Small intestine (tissue), 7 donors: ENCODE results near the gene RRP1B. TPM values are rescaled to one million over a fixed set of nuclear protein-coding genes. Genes with fewer than 3 reads are reported as not detected.
A peak's percentile ranks its signal among the peaks of the same experiment; 100 is the strongest.

ENCODE experiments used
- DNase-seq, 2 donors: peaks; one replicate each; pipeline versions ENCODE4 v3.0.0 to v3.0.0-alpha.2; 2013
- FAIRE-seq: peaks from 2 replicates; lab custom pipeline; 2012; peaks lifted over from hg19 to GRCh38; lab: Jason Lieb, UNC
- H3K27ac ChIP-seq, 3 donors: one replicate each; pipeline ENCODE4 v1.5.1; 2013; ENCODE audit warnings: low read length in 2 of 3, mild to moderate bottlenecking in 2 of 3, control low read depth in 1 of 3, inconsistent platforms in 1 of 3, low read depth in 1 of 3, moderate library complexity in 1 of 3
- H3K27me3 ChIP-seq, 3 donors: one replicate each; pipeline ENCODE4 v1.6.1; 2013; ENCODE audit warnings: low read length in 3 of 3, inconsistent platforms in 1 of 3; ENCODE audit not compliant: control insufficient read depth in 3 of 3, insufficient read depth in 3 of 3
- H3K36me3 ChIP-seq, 3 donors: one replicate each; pipeline ENCODE4 v1.6.1; 2013; ENCODE audit warnings: low read length in 3 of 3, inconsistent platforms in 1 of 3, low read depth in 1 of 3, mild to moderate bottlenecking in 1 of 3, moderate library complexity in 1 of 3; ENCODE audit not compliant: control insufficient read depth in 3 of 3, insufficient read depth in 2 of 3
- H3K4me1 ChIP-seq, 3 donors: one replicate each; pipeline ENCODE4 v1.6.1; 2013; ENCODE audit warnings: low read length in 2 of 3, inconsistent platforms in 1 of 3, low read depth in 1 of 3, mild to moderate bottlenecking in 1 of 3, moderate library complexity in 1 of 3; ENCODE audit not compliant: control insufficient read depth in 3 of 3, insufficient read depth in 2 of 3
- H3K4me3 ChIP-seq, 3 donors: one replicate each; pipeline ENCODE4 v1.5.1; 2013; ENCODE audit warnings: low read length in 3 of 3, control low read depth in 1 of 3, inconsistent platforms in 1 of 3, low read depth in 1 of 3, mild to moderate bottlenecking in 1 of 3, moderate library complexity in 1 of 3
- H3K9me3 ChIP-seq, 2 donors: one replicate each; pipeline ENCODE4 v1.6.1; 2013; ENCODE audit warnings: low read depth in 1 of 2, low read length in 1 of 2; ENCODE audit not compliant: control insufficient read depth in 2 of 2, insufficient read depth in 1 of 2
- WGBS, 3 donors: extraction: QIAGEN DNeasy Blood & Tissue Kit; methylation state at CpG; one replicate each; pipeline ENCODE4 v1.1.7; 2013; 5-methylcytosine and 5-hydroxymethylcytosine counted together
- polyA plus RNA-seq, 4 donors: library from polyadenylated mRNA; stranded (reverse) in 3 of 4; unstranded in 1 of 4; fragments of 200-250 nt in 3 of 4; fragments of 120-200 nt in 1 of 4; gene quantifications; one replicate each; pipeline versions ENCODE4 v1.2.1 to v1.2.3, GENCODE V29; 2013
- donor health status: healthy with polysubstance abuse.
- donor health status: control.
- donor health status: control.
- donor health status: Bipolar disorder and iron deficiency.
- donor health status: healthy.

Gene RRP1B
- polyA plus RNA-seq, 4 donors, result 3.4 to 19.5 (median 7.7) TPM

DNA sequence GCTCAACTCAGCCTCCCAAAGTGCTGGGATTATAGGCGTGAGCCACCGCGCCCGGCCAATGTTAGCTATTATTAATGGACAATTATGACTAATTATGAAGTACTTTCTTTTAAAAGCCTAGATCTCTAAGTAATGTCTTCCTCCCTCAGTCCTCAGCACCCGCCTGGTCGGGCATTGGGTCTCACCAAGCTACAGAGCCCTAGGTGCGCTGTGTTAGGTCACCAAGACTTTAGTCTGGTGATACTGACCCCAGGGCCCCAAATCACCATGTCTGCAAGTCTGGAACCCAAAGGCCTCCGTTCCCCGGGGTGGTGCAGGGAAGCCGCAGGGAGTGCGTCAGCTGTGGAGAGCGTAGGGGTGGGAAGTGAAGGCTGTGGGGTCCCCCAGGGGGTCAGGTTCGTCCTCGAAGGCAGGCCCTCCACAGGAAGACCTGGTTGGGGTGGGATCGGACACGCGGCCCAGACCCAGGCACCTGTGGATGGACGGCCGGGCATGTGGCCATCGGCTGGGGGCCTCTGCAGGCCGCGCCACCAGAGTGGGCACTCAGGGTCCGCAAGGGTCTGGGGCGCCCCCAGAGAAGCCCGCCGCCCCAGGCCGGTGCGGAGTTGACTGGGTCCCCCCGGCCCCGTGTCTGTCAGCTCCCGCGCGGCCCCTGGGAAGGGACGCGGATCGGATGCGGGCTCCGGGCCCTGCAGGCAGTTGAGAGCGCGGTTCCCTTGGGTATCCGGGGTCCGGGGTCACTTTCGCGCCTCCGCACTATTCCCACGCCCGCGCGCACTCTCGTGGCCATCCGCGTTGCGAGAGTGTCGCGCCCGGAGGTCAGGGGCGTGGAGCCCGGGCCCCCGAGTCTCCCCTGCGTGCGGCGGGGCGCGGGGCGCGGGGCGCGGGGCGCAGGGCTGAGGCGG, 58.9 kb downstream of the RRP1B start:
- Histone ChIP-seq H3K36me3 (peaks cover 0 to 31% (median 0%) of the 10 kb centered on the region in 3 donors), H3K4me1 (peaks cover 2 to 36% (median 9%) of the 10 kb centered on the region in 3 donors), H3K27me3 (no peaks in the 10 kb centered on the region), H3K9me3 (no peaks in the 10 kb centered on the region), H3K4me3 (peak overlapping the region; percentile 61 to 82 (median 80)), H3K27ac (peak overlapping the region; percentile 67 to 73 (median 72))
- FAIRE-seq, result no peak
- 24 to 31% (median 26%) methylated on average over 53 to 70 of the region's 70 CpGs for WGBS, 3 donors
- DNase-seq, result peak in 1 of 2 donors; percentile 39

DNA sequence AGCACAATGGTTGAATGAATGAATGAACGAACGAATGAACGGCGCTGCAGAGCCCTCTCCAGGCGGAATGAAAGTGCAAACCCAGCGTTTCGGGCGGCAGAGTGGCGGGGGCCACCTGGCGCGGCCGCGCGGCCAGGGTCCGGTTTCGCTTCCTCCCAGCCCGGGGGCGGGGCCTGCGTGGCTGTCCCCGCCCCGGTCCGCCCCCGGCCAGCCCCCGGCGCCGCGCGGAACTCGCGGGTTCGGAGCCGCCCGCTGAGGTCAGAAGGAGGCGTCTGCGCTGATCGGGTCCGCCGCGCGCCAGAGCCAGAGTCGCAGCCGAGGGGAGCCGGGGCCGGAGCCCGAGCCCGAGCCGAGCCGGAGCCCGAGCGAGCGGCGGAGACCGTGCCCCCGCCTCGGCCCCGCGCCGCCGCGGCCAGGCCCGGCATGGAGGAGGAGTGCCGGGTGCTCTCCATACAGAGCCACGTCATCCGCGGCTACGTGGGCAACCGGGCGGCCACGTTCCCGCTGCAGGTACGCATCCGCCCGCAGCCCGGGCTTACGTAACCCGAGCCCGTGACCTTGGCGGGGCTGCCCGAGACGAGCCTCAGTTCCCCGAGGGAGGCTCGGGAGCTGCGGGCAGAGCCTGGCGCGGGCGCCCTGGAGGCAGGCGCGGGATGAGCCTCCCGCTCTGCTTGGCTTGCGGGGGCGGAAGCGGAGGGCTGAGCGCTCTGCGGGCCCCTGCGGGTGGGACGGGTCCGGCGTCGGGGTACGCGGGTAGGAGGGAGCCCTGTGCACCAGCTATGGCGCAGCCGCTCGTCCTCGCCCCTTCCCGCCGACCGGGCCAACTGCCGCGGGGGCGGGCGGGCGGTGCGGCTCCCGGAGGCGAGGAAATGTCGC, 59.8 kb downstream of the RRP1B start, which contains the start of gene PDXK:
PDXK (plus strand) TSS at position 258 of the 876 bp plus-strand sequence; CDS start at position 424, 166 bp downstream.
- FAIRE-seq (no peak), DNase-seq (peak; percentile 91 to 95)
- H3K27me3 ChIP-seq, result no peaks in the 10 kb centered on the region
- H3K36me3 ChIP-seq, result peaks cover 0 to 40% (median 3%) of the 10 kb centered on the region in 3 donors
- peak within 1 kb of the TSS; percentile 61 to 82 (median 80) for H3K4me3 ChIP-seq
- peak within 1 kb of the TSS; percentile 84 to 96 (median 88) for H3K27ac ChIP-seq
- H3K9me3 ChIP-seq, result no peaks in the 10 kb centered on the region
- WGBS, 3 donors, result 0% methylated on average over 36 to 117 of the region's 117 CpGs
- H3K4me1 ChIP-seq, result peaks cover 2 to 30% (median 9%) of the 10 kb centered on the region in 3 donors

DNA sequence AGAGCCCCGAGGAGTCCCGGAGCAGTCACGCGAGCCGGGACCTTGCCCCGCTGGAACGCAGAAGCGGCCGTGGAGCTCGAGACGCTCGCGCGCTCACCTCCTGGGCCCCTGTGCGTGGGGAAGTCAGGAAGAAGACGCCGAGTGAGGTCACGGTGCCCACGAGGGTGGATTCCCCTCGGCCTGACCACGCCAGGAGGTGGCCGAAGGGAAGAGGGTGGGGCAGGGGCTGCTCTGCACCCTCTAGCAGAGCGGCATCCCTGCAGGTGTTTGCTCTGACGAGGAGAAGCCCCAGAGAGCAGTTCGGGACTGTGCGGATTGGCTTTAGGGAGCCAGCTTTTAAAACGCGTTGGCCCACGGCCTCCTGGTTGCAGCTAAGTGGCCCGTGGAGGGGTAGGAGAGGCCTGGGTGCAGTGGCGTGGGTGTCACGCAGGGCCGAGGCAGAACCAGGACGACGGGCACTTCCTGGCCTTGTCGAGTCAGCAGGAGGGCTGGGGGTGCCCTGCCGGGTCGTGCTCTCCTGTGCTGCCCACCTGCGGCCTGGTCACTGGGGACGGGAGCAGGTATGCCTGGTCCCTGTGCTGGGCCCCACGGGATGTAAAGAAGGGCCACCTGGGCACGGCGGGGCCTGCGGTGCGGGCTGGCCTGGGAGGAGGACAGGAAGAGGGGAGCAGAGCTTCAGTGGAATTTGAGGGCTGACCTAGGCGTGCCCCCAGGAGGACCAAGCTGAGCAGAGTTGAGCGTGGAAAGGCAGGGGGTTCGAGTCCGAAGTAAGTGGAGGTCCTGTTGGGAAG, 60.6 kb downstream of the RRP1B start:
- no peak for FAIRE-seq

DNA sequence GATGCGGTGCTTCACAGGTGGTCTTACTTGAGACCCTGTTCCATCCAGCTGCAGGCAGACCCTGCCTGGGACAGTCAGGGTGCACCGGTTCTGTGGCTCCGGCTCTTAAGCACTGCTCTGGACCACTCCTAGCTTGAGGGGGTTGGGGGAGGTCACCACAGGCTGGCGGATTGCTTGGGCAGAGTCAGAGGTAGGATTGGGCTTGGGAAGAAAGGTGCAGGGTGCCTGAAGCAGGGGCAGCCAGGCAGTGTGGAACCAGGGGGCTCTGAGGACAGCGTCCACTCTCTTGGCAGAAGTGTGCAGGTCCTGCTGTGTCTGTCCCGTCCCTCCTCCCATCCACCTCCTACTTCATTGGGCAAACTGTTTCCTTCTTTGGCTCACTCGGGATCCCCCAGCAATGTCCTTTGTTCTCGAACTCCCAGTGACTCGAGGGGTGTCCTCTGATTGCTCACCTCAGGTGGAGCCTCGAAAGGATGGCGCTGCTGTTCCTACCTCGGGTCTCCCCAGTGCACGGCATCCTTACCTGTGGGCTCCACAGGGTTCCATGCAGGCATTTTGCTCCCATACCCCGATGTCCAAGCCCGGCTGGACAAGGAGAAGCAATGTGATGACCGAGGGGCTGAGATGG, 61.3 kb downstream of the RRP1B start:
- peak overlapping the region in 2 of 3 donors; percentile 84 to 96 for H3K27ac ChIP-seq
- H3K9me3 ChIP-seq, result no peaks in the 10 kb centered on the region
- DNase-seq, result peak in 1 of 2 donors; percentile 36
- peak overlapping the region; percentile 61 to 82 (median 80) for H3K4me3 ChIP-seq
- WGBS, 3 donors, result 61 to 76% (median 64%) methylated on average over 16 of the region's 16 CpGs
- H3K27me3 ChIP-seq, result no peaks in the 10 kb centered on the region
- peaks cover 2 to 30% (median 10%) of the 10 kb centered on the region in 3 donors for H3K4me1 ChIP-seq
- no peak for FAIRE-seq
- H3K36me3 ChIP-seq, result peaks cover 0 to 55% (median 4%) of the 10 kb centered on the region in 3 donors

More for the DNA sequence above, 60.6 kb downstream of the RRP1B start:
- DNase-seq, result peak in 1 of 2 donors; percentile 56
- peak overlapping the region; percentile 84 to 96 (median 88) for H3K27ac ChIP-seq
- 3 to 11% (median 7%) methylated on average over 43 to 49 of the region's 49 CpGs for WGBS, 3 donors
- H3K36me3 ChIP-seq, result peaks cover 0 to 48% (median 4%) of the 10 kb centered on the region in 3 donors
- no peaks in the 10 kb centered on the region for H3K9me3 ChIP-seq
- H3K4me3 ChIP-seq, result peak overlapping the region; percentile 61 to 82 (median 80)
- no peaks in the 10 kb centered on the region for H3K27me3 ChIP-seq
- H3K4me1 ChIP-seq, result peaks cover 2 to 30% (median 9%) of the 10 kb centered on the region in 3 donors

DNA sequence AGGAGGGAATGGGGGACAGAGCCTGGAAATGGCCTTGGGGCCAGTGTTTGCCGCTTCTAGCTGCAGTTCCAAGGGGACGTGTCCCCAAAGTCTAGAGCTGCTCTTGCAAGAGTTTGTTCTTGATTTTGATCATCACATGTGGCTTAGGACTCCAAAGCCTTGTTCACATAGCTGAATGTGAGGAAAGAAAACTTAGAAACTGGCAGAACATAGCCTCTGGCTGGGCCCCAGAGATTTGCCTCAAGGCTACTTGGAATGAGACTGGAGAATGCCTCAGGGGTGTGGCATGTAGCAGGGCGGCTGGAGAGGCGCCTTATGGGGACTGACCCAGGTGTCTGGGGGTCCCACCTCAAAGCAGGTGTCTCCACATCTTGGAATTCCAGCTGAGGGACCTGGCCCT, 61.8 kb downstream of the RRP1B start:
- Histone ChIP-seq H3K27me3 (no peaks in the 10 kb centered on the region), H3K27ac (peak overlapping the region in 1 of 3 donors; percentile 84), H3K4me3 (peak overlapping the region in 2 of 3 donors; percentile 61 to 82), H3K4me1 (peaks cover 2 to 30% (median 13%) of the 10 kb centered on the region in 3 donors), H3K36me3 (peaks cover 0 to 57% (median 4%) of the 10 kb centered on the region in 3 donors), H3K9me3 (no peaks in the 10 kb centered on the region)
- FAIRE-seq (no peak), DNase-seq (no peak)
- WGBS, 3 donors, result 73 to 88% (median 77%) methylated on average over 4 of the region's 4 CpGs

DNA sequence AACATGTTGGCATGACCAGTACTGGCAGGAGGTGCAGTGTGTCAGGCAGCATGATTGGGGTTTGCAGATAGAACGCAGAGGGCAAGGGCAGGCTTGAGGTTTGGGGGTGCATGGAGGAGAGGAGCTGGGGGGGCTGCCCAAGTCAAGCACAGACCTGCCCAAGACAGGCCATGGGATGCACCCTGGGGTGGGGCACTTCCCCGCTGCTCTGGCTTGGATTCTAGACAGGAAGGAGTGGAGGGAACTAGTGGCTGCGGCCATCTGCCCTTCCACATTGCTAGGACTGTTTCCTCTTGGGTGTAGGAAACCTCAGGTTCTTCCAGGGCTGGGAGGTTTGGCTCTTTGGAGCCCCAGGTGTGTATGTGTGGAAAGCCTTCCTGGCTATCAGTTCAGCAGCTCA, 62.6 kb downstream of the RRP1B start:
- Histone ChIP-seq H3K4me1 (peaks cover 6 to 34% (median 13%) of the 10 kb centered on the region in 3 donors), H3K9me3 (no peaks in the 10 kb centered on the region), H3K27ac (peak overlapping the region in 1 of 3 donors; percentile 84), H3K4me3 (peak overlapping the region in 1 of 3 donors; percentile 82), H3K36me3 (peaks cover 0 to 61% (median 4%) of the 10 kb centered on the region in 3 donors), H3K27me3 (no peaks in the 10 kb centered on the region)
- WGBS, 3 donors, result 67 to 74% (median 74%) methylated on average over 3 of the region's 3 CpGs
- FAIRE-seq (no peak), DNase-seq (no peak)

DNA sequence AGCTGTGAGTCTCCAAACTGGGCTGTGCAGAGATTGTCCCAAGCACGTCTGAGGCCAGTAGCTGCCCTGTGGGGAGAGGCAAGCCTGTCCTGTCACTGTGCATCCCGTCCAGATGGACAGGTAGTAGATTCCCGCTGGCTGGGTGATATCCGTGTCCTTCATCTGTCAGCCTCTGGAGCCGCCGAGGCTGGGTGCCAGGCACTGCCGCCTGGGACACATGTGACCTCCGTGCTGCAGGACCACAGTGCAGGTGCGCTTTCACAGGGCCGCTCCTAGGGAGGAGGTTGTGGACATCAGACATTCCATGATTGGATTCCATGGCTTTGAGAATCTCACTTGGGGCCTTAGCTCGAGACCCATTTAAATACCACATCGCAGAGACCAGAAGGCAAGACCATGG, 64.3 kb downstream of the RRP1B start:
- H3K9me3 ChIP-seq, result no peaks in the 10 kb centered on the region
- H3K4me1 ChIP-seq, result peaks cover 11 to 46% (median 18%) of the 10 kb centered on the region in 3 donors
- no peaks in the 10 kb centered on the region for H3K27me3 ChIP-seq
- DNase-seq (no peak), FAIRE-seq (no peak)
- no peak overlapping the region for H3K27ac ChIP-seq
- 78 to 89% (median 80%) methylated on average over 12 of the region's 12 CpGs for WGBS, 3 donors
- H3K4me3 ChIP-seq, result no peak overlapping the region
- H3K36me3 ChIP-seq, result peaks cover 0 to 71% (median 4%) of the 10 kb centered on the region in 3 donors
